Mucosa of gallbladder (tissue), 1 donor: ENCODE measurements around the gene OAS1. TPM values are rescaled to one million over a fixed set of nuclear protein-coding genes. Genes with fewer than 3 reads are reported as not detected.
"Not testable (repeated sequence)": the region's sequence is repeated elsewhere in the genome, so short reads cannot be mapped to it uniquely, and the experiment has no call there.

Experiments used
- DNase-seq: peaks from one replicate; pipeline ENCODE4 v3.0.0-alpha.2; 2020; ENCODE audit warnings: low spot score
- total RNA-seq: library from RNA; stranded (reverse); gene quantifications from one replicate; pipeline ENCODE4 v1.2.1, GENCODE V29; 2021
- donor health status: DM: no; HTN: no; CAD: no.

OAS1 gene
- total RNA-seq, 1 donor from 2014 or later = 27.9 TPM

GRCh38 chr12:112900298-112901145 lies 6.2 kb upstream of the OAS1 start:
- DNase-seq = peak; percentile 48

DNA sequence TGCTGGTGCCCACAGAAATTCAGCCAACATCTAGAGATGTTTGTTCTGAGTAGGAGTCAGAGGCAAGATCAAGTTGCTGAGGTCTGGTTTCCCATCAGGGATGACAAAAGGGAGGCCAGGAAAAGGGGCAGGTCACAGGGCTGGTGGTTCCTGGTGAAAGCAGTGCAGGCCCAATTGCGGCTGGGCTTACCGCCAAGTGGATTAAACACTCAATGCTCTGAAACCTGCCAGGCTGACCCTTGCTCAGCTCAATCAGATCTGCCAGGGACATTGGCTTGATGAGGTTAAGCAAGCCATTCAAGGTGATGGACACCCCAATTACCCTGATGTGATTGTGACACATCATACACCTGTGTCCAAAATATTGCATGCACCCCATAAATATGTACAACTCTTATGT lies 5.5 kb upstream of the OAS1 start:
- no peak for DNase-seq

DNA sequence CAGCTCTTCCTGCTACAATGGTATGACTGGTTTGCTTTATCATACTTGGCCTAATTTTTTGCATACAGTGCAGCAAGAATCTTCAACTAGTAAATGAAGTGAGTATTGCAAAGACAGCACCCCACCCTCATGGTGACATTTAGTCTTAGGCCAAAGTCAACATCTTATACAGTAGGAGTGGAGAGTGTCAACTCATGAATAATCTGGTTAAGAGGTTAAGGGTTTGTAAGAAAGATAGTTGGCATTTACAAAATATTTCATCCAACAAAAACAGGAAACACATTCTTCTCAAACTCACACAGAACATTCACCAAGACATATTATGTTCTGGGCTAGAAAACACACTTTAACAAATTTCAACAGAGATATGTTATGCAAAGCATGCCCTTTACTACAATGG lies 2.2 kb upstream of the OAS1 start:
- no peak for DNase-seq

DNA sequence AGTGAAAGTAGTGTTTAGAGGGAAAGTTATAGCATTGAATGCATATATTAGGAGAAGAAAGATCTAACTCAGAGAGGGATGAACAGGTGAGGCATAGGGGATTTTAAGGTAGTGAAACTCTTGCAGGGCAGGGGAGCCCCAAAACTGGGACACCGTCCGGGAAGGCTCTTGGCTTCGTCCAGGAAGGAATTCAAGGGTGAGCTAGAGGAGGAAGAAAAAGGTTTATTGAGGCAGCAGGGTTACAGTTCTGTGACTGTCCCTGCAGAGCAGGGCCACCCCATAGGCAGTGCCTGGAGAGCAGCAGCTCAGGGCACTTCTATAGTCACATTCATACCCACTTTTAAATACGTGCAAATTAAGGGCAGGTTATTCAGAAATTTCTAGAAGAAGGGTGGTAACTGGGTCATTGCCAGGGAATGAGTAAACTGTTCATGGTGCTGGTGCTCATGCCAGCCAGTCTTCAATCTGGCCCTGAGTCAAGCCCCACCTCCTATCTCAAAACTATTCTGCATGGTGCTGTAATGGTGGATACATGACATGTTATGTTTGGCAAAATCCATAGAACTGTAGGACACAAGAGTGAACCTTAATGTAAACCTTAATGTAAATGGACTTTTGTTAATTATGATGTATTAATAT lies 1.2 kb upstream of the OAS1 start:
- DNase-seq = peak; percentile 15

DNA sequence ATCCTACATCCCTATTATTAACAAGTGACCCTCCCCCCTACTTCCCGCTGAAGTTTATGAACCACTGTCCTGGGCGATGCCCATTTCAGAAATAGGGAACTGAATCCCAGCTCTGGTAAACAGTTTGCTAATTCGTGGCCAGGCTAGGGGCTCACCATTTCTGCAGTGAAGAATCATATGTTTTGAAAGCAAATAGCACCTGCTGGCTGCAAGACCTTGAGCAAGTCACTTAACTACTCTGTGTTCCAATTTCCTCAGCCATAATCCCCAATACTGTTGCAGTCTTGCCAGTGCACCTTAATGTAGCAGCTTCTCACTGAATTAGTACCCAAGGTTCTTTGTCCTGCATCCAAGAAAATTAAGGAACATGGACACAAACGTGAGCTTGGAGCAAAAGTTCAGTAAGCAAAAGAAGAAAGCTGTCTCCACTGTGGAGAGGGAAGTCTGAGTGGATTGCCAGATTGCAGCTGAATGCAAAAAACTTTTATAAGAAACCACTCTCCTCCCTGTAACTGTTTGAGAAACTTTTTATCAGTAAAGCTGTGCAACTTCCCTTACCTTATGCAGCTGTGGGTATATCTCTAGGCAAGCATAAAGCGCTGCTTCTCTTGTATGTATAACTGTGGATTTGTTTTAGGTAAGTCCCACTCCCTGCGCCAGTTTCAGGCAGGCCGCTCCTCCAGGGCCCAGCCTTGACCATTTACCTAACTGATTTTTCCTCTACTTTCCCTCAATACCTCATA lies 824 bp downstream of the OAS1 start:
- no peak for DNase-seq

DNA sequence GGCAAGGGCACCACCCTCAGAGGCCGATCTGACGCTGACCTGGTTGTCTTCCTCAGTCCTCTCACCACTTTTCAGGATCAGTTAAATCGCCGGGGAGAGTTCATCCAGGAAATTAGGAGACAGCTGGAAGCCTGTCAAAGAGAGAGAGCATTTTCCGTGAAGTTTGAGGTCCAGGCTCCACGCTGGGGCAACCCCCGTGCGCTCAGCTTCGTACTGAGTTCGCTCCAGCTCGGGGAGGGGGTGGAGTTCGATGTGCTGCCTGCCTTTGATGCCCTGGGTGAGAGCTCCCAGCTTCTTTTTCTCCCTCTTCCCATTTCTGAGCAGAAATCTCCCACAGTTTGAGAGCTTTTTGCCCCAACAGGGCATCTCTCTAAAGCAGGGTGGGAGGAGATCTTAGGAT lies 1.8 kb downstream of the OAS1 start:
- DNase-seq = no peak

- no peak for DNase-seq
Observed at GRCh38 chr12:112909693-112910092, 2.9 kb downstream of the OAS1 start.

GRCh38 chr12:112913038-112913688 lies 6.4 kb downstream of the OAS1 start:
- no peak for DNase-seq

- not testable (repeated sequence) for DNase-seq
Observed at GRCh38 chr12:112913888-112914287, 7.1 kb downstream of the OAS1 start.

- no peak for DNase-seq
Observed at GRCh38 chr12:112916270-112916669, 9.5 kb downstream of the OAS1 start.

DNA sequence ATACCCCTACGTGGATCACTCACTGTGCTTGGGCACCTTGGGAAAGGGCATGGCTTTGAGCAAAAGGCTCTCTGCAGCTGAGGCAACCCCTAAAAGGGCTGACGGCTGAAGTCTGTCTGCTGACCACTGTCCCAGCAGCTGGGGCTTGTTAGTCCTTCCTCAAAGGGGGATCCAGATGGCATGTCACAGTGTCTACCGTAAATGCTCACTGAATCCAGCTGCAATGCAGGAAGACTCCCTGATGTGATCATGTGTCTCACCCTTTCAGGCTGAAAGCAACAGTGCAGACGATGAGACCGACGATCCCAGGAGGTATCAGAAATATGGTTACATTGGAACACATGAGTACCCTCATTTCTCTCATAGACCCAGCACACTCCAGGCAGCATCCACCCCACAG lies 12.4 kb downstream of the OAS1 start:
- DNase-seq = no peak

DNA sequence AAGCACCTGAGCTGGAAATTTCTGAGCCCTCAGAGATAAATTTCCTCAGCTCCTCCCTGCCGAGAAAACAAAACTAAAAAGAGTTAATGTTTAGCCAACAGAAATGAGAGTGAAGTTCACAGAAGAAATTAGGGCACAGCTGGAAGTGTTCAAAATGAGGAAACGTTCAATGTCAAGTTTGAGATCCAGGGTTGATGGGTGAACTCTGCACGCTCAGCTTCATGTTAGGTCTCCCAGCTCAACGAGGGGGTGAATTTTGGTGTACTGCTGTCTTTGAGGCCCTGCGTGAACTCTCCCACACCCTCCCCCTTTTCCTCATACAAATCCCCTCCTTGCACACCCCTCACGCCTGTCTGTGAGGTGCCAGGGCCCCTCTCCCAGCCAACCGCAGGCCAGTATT lies 18.2 kb downstream of the OAS1 start:
- DNase-seq = no peak

DNA sequence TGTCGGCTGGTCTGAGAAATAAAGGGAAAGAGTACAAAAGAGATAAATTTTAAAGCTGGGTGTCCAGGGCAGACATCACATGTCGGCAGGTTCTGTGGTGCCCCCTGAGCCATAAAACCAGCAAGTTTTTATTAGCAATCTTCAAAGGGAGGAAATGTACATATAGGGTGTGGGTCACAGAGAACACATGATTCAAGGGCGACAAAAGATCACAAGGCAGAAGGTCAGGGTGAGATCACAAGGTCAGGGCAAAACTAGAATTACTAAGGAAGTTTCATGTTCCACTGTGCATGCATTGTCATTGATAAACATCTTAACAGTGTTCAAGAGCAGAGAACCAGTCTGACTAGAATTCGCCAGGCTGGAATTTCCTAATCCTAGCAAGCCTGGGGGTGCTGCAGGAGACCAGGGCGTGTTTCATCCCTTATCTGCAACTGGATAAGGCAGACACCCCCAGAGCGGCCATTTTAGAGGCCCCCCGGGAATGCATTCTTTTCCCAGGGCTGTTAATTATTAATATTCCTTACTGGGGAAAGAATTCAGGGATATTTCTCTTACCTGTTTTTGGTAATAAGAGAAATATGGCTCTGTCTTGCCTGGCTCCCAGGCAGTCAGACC lies 19.8 kb downstream of the OAS1 start:
- DNase-seq = peak; percentile 26

DNA sequence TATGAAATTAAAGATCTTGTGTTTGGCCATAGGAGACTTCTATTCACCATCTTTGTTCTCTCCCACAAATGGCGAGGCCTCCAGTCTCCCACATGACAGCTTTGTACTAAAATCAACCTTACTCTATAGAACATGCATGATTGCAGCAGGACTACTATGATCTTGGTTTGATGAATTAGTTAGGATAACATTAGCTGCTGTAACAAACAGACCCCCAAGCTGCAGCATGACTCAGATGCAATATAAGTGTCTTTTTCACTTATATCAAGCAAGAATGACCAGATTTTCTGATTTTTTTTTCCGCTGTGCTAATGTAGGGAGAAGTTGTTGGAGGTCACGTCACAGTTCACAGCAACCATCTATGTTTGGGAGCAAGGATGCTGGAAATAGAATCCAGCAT lies 20.7 kb downstream of the OAS1 start:
- no peak for DNase-seq

GRCh38 chr12:112927925-112928324 lies 21.2 kb downstream of the OAS1 start:
- DNase-seq = no peak

- no peak for DNase-seq
Observed at GRCh38 chr12:112928978-112929377, 22.2 kb downstream of the OAS1 start.

- DNase-seq = no peak
Observed at GRCh38 chr12:112929715-112930114, 23.0 kb downstream of the OAS1 start.

GRCh38 chr12:112930350-112930749 lies 23.6 kb downstream of the OAS1 start:
- no peak for DNase-seq

GRCh38 chr12:112932485-112933128 lies 25.8 kb downstream of the OAS1 start:
- DNase-seq = no peak

DNA sequence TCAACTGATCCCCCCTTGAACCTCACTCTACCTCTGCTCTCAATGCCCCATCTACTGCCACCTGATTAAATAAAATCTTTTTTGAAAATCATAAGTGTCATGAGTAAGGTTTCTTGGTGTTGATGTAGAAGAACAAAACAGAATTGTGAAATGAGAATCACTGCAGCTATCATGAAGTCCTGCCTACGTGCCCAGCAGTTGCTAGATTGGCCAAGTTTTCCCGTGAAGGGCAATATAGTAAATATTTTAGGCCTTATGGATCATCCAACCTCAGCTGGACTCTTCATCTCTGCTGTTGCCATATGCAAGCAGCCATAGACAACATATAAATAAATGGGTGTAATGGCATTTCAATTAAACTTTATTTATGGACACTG lies 26.4 kb downstream of the OAS1 start:
- no peak for DNase-seq

DNA sequence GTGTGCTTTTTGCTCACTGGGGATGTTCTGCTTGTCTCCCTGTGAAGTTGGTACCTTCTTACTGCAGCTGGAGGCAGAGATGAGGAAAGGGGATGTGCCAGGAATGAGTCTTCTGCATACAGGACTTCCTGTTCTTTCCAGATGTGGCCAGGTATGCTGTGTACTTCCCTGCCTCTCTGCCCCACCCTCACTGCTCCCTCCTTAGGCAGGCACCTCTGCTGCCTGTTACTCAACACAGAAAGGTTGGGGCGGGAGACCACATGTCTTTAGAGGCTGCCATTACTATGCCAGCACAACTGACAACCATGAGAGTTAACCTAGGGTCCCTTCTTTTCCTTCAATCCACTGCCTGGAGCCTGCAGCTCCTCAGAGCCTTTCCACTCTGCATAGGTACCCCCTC lies 29.5 kb downstream of the OAS1 start:
- DNase-seq = no peak
